Chondrocyte (in vitro differentiated cells): ENCODE results near the gene NOTUM. TPM values are rescaled to one million over a fixed set of nuclear protein-coding genes. Genes with fewer than 3 reads are reported as not detected.

Experiments used
- DNase-seq: peaks from one replicate; pipeline ENCODE4 v3.0.0; 2021; ENCODE audit warnings: mixed read lengths, low spot score
- H3K27ac Mint-ChIP-seq: one replicate; pipeline ENCODE4 v1.8.0; 2021; ENCODE audit warnings: mild to moderate bottlenecking, moderate library complexity, mixed read lengths; ENCODE audit not compliant: unreplicated experiment
- H3K27me3 Mint-ChIP-seq: 2 replicates; pipeline ENCODE4 v1.8.0; 2021; ENCODE audit warnings: low read depth, mixed read lengths
- H3K36me3 Mint-ChIP-seq: 2 replicates; pipeline ENCODE4 v1.8.0; 2021; ENCODE audit warnings: low read depth, mixed read lengths
- H3K4me1 Mint-ChIP-seq: 2 replicates; pipeline ENCODE4 v1.8.0; 2021; ENCODE audit warnings: low read depth, mild to moderate bottlenecking, mixed read lengths
- H3K4me3 Mint-ChIP-seq: one replicate; pipeline ENCODE4 v1.8.0; 2021; ENCODE audit warnings: mild to moderate bottlenecking, moderate library complexity, mixed read lengths; ENCODE audit not compliant: unreplicated experiment
- H3K9me3 Mint-ChIP-seq: 2 replicates; pipeline ENCODE4 v1.8.0; 2021; ENCODE audit warnings: low read depth, mixed read lengths
- CTCF ChIP-seq: fragments of 200-600 bp; sonication (generic); IDR thresholded peaks from 2 replicates; pipeline ENCODE4 v1.5.0; 2021; ENCODE audit warnings: antibody characterized with exemption, mild to moderate bottlenecking, moderate library complexity
- total RNA-seq: library from RNA; stranded (reverse); gene quantifications from 3 replicates; pipeline ENCODE4 v1.2.1, GENCODE V29; 2021

Gene NOTUM
- total RNA-seq, 1 donor from 2014 or later = not detected

GRCh38 chr17:81966343-81967243 lies 5.6 kb upstream of the NOTUM start:
- H3K27ac Mint-ChIP-seq = no peak overlapping the region
- H3K9me3 Mint-ChIP-seq = no peaks in the 10 kb centered on the region
- H3K4me3 Mint-ChIP-seq = no peak overlapping the region
- no peak for DNase-seq
- no peak for TF ChIP-seq CTCF
- peaks cover 2% of the 10 kb centered on the region for H3K4me1 Mint-ChIP-seq
- H3K27me3 Mint-ChIP-seq = peaks cover 25% of the 10 kb centered on the region
- no peaks in the 10 kb centered on the region for H3K36me3 Mint-ChIP-seq

DNA sequence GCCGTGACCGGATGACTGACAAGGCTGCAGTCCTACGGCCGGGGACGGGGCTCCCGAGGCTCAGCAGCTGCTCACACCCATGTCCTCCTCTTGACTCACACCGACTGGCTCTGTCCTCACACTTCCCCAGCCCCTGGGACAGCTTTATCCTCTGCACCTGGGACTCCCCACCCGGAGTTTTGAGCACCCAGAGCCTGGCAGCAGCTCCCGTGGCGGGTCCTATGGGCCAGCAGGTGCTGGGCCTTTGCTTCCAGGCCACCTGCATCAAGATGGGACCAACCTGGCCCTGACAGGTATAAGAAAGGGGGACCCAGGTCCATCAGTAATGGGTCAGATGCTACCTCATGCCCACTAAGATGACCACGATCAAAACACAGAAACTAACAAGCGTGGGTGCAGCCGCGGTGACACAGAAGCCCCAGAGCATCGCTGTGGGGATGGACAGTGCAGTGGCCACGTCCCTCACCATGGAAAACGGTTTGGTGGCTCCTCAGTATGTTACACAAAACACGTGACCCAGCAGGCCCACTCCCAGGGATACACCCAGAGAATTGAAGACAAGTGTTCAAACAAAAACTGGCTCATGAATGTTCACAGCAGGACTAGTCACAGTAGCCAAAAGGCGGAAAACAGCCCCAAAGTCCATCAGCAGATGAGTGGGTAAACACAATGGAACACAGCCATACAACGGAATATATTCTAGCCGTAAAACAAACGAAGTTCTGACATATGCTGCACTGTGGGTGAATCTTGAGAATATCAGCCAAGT lies 3.3 kb upstream of the NOTUM start:
- DNase-seq = no peak
- Mint-ChIP-seq H3K9me3 (no peaks in the 10 kb centered on the region), H3K4me1 (peaks cover 2% of the 10 kb centered on the region), H3K36me3 (no peaks in the 10 kb centered on the region), H3K27ac (no peak overlapping the region), H3K4me3 (no peak overlapping the region), H3K27me3 (peaks cover 25% of the 10 kb centered on the region)
- TF ChIP-seq CTCF = no peak

DNA sequence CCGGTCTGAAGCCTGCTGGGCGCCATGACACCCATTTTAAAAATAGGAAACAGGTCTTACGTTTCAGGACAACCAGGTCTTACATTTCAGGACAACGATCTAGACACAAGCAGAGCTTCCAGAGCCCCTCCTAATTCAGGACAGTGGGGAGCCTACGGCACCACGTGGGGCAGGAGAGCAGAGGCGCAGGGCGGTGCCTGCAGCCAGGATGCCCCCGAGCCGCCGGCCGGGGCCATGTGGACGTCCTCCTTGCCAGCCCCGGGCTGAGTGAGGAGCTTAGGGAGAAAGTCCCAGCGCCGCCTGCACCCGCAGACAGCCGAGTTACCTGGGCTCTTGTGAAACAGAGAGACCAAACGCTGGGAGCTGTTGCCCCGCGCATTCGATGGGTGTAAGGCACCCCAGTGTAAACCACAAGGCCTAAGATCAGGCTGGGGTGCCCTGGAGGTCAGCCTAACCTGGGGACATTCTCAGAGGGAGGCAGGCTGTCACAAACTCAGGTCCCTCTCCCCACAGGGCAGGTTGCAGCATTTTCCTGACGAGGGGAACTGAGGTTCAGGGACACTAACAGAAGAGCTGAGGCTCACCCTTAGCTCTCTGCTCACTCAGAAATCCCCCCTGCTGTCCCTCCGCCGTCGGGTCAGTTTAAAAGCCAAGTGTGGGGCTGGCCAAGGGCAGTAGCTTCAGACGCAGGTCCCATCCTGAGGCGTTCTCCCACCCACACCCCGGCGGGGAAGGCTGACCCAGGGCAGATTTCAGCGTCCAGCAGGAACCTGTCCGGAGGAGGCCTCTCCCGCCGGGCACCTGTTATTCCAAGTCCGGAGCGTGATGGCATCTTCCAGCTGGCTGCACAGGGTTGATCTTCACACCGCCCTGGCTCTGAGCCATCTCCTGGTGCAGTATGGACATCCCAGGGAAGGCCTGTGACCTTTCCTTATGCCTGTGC lies 1.8 kb upstream of the NOTUM start:
- Mint-ChIP-seq H3K4me1 (peaks cover 4% of the 10 kb centered on the region), H3K4me3 (no peak overlapping the region), H3K36me3 (no peaks in the 10 kb centered on the region), H3K27me3 (peaks cover 33% of the 10 kb centered on the region), H3K9me3 (no peaks in the 10 kb centered on the region), H3K27ac (peak overlapping the region; percentile 32)
- DNase-seq = no peak
- no peak for TF ChIP-seq CTCF

DNA sequence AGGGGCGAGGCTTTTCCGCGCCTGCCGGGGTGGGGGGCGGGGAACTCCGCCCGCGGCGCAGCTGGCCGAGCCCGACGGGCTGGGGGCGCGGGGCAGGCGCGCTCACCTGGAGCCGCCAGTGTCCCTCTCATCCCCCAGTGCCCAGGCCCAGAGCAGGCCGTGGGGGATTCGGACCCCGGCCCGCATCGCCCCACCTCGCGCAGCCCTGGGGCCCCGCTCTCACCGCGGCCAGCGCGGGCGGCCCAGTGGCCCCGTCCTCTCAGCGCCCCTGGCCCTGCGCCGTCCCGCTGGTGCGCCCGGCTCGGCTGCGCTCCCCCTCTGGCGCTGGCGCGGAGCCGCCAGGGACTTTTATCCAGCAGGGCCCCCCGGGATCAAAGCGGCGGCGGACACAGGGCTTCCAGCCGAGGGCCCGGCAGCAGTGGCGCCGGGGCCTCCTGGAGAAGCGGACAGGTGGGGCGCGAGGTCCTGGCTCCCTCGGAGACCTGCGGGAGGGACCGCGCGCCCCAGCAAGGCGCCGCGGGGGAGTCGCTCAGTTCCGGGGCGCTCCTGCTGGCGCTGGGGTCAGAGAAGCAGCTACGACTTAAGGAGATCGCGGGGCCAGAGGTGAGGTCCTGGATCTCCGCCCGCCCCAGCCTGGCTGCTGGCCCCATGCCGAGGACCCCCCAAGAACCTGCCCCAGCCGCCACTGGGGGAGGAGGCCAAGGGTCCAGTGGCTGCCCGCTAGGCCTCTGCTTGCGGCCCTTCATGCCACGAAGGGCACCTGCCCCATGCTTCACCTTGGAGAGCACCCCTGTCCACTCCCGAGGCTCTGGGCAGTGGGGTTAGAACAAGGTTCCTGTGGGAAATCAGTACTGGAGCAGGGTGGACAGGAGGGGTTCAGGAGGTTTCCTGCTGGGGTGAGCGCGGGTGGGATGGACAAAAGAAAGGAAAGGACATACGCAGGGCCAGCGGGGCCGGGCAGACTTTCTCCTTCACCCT lies 823 bp upstream of the NOTUM start:
- H3K4me3 Mint-ChIP-seq = no peak overlapping the region
- no peak for DNase-seq
- H3K27ac Mint-ChIP-seq = no peak overlapping the region
- H3K36me3 Mint-ChIP-seq = no peaks in the 10 kb centered on the region
- peaks cover 4% of the 10 kb centered on the region for H3K4me1 Mint-ChIP-seq
- H3K9me3 Mint-ChIP-seq = no peaks in the 10 kb centered on the region
- H3K27me3 Mint-ChIP-seq = peaks cover 37% of the 10 kb centered on the region
- no peak for TF ChIP-seq CTCF
